T-cell (primary cell): ENCODE measurements around the gene LHFPL3. TPM values are rescaled to one million over a fixed set of nuclear protein-coding genes. Genes with fewer than 3 reads are reported as not detected.
"Not testable (repeated sequence)": the region's sequence is repeated elsewhere in the genome, so short reads cannot be mapped to it uniquely, and the experiment has no call there.

Experiments
- ATAC-seq, 4 experiments: fragments of 200-7000 bp in 3 of 4; fragments of 150-1000 bp in 1 of 4; cut with Tn5 transposase; replicated peaks in 1 of 4; 1 replicate in 3 of 4; 2 replicates in 1 of 4; pipeline ENCODE4 v1.10.0; 2021; ENCODE audit warnings: moderate library complexity in 3 of 4, mild to moderate bottlenecking in 2 of 4, moderate number of reproducible peaks in 1 of 4
- CTCF ChIA-PET, 2 donors: fragments of 300-600 bp; sonication (Branson Sonifier 250); formaldehyde crosslinking; loops; one replicate each; lab custom pipeline; 2022; ENCODE audit warnings: antibody characterized with exemption in 2 of 2; lab: Charles Lee
- POLR2A ChIA-PET, 2 donors: fragments of 300-600 bp; sonication (Branson Sonifier 250); formaldehyde crosslinking; loops; one replicate each; lab custom pipeline; 2022; ENCODE audit warnings: antibody characterized with exemption in 2 of 2; lab: Charles Lee
- DNase-seq, 35 experiments: peaks; one replicate each; pipeline versions ENCODE4 v3.0.0 to v3.0.0-alpha.2; 2013 to 2023
- H3K27ac ChIP-seq: one replicate; pipeline ENCODE4 v1.5.1; 2013; ENCODE audit warnings: low read length
- H3K27me3 ChIP-seq, 2 experiments: replicated peaks in 1 of 2; 1 replicate in 1 of 2; 2 replicates in 1 of 2; pipeline versions ENCODE4 v1.6.1 to v1.7.0; 2013; ENCODE audit warnings: low read length in 1 of 2, mixed read lengths in 1 of 2; ENCODE audit not compliant: control insufficient read depth in 2 of 2, insufficient read depth in 2 of 2; ENCODE audit errors: extremely low read depth in 1 of 2
- H3K36me3 ChIP-seq, 2 donors: 1 replicate in 1 of 2; 2 replicates in 1 of 2; pipeline versions ENCODE4 v1.6.1 to v1.7.0; 2013; ENCODE audit warnings: low read length in 1 of 2; ENCODE audit not compliant: control insufficient read depth in 2 of 2, insufficient read depth in 1 of 2; ENCODE audit errors: extremely low read depth in 1 of 2
- H3K4me1 ChIP-seq, 2 experiments: 1 replicate in 1 of 2; 2 replicates in 1 of 2; pipeline versions ENCODE4 v1.6.1 to v1.7.0; 2013; ENCODE audit warnings: low read length in 2 of 2, mixed read lengths in 1 of 2; ENCODE audit not compliant: insufficient read depth in 2 of 2, control insufficient read depth in 1 of 2; ENCODE audit errors: extremely low read depth in 1 of 2
- H3K4me3 ChIP-seq, 2 donors: 1 replicate in 1 of 2; 2 replicates in 1 of 2; pipeline versions ENCODE4 v1.5.1 to v1.7.0; 2013; ENCODE audit warnings: mild to moderate bottlenecking in 2 of 2, low read length in 1 of 2, moderate library complexity in 1 of 2; ENCODE audit not compliant: control insufficient read depth in 1 of 2; ENCODE audit errors: extremely low read depth in 1 of 2
- H3K9me3 ChIP-seq: 2 replicates; pipeline ENCODE4 v1.7.0; 2013
- H3K27ac Mint-ChIP-seq, 2 donors: one replicate each; pipeline ENCODE4 v1.8.0; 2020 to 2021; ENCODE audit warnings: mild to moderate bottlenecking in 2 of 2, mixed read lengths in 2 of 2
- H3K27me3 Mint-ChIP-seq, 2 donors: one replicate each; pipeline ENCODE4 v1.8.0; 2021 to 2022; ENCODE audit warnings: mixed read lengths in 2 of 2
- H3K36me3 Mint-ChIP-seq: one replicate; pipeline ENCODE4 v1.8.0; 2021; ENCODE audit warnings: mixed read lengths
- H3K4me1 Mint-ChIP-seq, 3 donors: one replicate each; pipeline ENCODE4 v1.8.0; 2020 to 2022; ENCODE audit warnings: mixed read lengths in 3 of 3, mild to moderate bottlenecking in 1 of 3
- H3K4me3 Mint-ChIP-seq, 3 donors: one replicate each; pipeline ENCODE4 v1.8.0; 2020 to 2022; ENCODE audit warnings: mild to moderate bottlenecking in 3 of 3, mixed read lengths in 3 of 3, moderate library complexity in 3 of 3
- H3K9me3 Mint-ChIP-seq, 3 donors: one replicate each; pipeline ENCODE4 v1.8.0; 2020 to 2022; ENCODE audit warnings: mixed read lengths in 3 of 3
- WGBS: methylation state at CpG from one replicate; pipeline ENCODE4 v1.1.5; 2013; ENCODE audit warnings: missing lambda C conversion rate; ENCODE audit not compliant: insufficient coverage; 5-methylcytosine and 5-hydroxymethylcytosine counted together
- total RNA-seq, 35 experiments: library from RNA in 6 of 35; stranded (reverse) in 6 of 35; fragments of 120-200 nt in 1 of 35; gene quantifications; one replicate each; pipeline versions ENCODE4 v1.2.1 to v1.2.4 and lab custom pipeline; 2013 to 2026

The LHFPL3 gene
- total RNA-seq, 5 donors from 2014 or later (not counting 1 experiment from before 2014, with no cell fraction given): not detected

DNA sequence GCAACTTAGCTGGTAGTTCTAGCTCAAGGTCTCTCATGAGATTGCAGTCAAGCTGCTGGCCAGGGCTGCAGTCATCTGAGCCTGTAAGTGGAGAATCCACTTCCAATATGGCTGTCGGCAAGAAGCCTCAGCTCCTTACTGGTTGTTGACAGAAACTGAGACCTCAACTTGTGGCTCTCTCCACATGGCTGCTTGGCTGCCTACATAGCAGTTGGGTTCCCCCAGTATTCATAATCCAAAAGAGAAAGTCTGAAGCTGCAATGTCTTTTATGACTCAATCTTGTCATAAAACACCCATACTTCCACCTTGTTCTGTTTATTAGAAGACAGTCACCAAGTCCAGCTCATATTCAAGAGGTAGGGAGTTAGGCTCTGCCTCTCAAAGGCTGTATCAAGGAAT lies 350.7 kb downstream of the LHFPL3 start:
- no peaks in the 10 kb centered on the region for H3K36me3 Mint-ChIP-seq
- no peak overlapping the region for H3K4me3 ChIP-seq
- H3K27ac Mint-ChIP-seq: no peak overlapping the region
- H3K27me3 Mint-ChIP-seq: peaks cover 9 to 14% of the 10 kb centered on the region in 2 donors
- no peaks in the 10 kb centered on the region for H3K9me3 Mint-ChIP-seq
- CTCF ChIA-PET: no interaction called here
- no peaks in the 10 kb centered on the region for H3K4me1 ChIP-seq
- H3K27ac ChIP-seq: no peak overlapping the region
- no peaks in the 10 kb centered on the region for H3K36me3 ChIP-seq
- H3K9me3 ChIP-seq: no peaks in the 10 kb centered on the region
- no peak for DNase-seq
- WGBS: 100% methylated on average over 1 of the region's 1 CpG
- ATAC-seq: no peak
- H3K27me3 ChIP-seq: no peaks in the 10 kb centered on the region
- H3K4me1 Mint-ChIP-seq: no peaks in the 10 kb centered on the region
- POLR2A ChIA-PET: no interaction called here
- H3K4me3 Mint-ChIP-seq: no peak overlapping the region

DNA sequence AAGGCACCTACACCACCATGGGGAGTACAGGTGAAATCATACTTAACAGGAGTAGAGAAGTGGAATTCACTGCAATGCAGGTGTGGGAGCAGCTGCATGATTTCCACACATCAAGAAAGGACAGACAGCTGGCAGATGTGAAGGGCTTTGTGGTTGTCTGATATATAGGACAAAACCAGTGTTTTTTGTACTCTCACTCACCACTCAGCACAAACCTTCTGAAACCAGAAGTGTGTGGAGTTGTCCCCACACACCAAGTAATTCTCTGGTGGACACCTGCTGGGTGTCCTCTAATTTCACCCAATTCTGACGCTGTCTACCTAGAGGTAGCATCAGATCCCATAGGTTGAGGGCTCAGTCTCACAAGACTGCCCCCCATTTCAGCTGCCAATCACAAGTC lies 357.9 kb downstream of the LHFPL3 start:
- no peaks in the 10 kb centered on the region for H3K9me3 Mint-ChIP-seq
- no peak overlapping the region for H3K4me3 Mint-ChIP-seq
- ChIA-PET POLR2A (no interaction called here), CTCF (no interaction called here)
- Histone ChIP-seq H3K4me1 (no peaks in the 10 kb centered on the region), H3K27me3 (peaks cover 0 to 3% of the 10 kb centered on the region in 2 experiments), H3K36me3 (no peaks in the 10 kb centered on the region), H3K9me3 (no peaks in the 10 kb centered on the region), H3K4me3 (no peak overlapping the region), H3K27ac (no peak overlapping the region)
- no peak for DNase-seq
- no peak for ATAC-seq
- 100% methylated on average over 1 of the region's 1 CpG for WGBS
- H3K27me3 Mint-ChIP-seq: peaks cover 9 to 15% of the 10 kb centered on the region in 2 donors
- no peak overlapping the region for H3K27ac Mint-ChIP-seq
- no peaks in the 10 kb centered on the region for H3K36me3 Mint-ChIP-seq
- no peaks in the 10 kb centered on the region for H3K4me1 Mint-ChIP-seq

DNA sequence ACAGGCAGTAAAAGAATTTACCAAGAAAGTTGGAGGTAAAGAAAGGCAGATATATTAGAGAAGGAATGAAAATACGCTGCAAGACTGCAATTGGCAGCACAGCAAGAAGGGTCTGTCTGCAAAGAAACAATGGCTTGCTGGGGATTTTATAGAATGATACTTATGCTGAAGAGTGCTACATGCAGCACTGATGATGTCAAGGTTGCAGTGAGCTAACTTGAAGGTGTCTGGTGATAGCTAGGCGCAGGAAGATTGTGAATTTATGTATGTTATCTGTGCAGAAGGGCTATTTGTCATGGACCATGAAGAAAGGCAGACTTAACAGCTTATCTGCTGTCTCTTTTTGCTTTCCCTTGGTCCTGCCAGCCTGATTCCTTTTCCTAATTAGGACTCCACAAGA lies 366.3 kb downstream of the LHFPL3 start:
- H3K4me1 ChIP-seq: no peaks in the 10 kb centered on the region
- H3K27ac Mint-ChIP-seq: no peak overlapping the region
- ChIA-PET POLR2A (no interaction called here), CTCF (no interaction called here)
- H3K4me3 ChIP-seq: no peak overlapping the region
- ATAC-seq (no peak), DNase-seq (no peak)
- H3K27me3 Mint-ChIP-seq: peaks cover 0 to 6% of the 10 kb centered on the region in 2 donors
- no peak overlapping the region for H3K27ac ChIP-seq
- 76% methylated on average over 1 of the region's 2 CpGs for WGBS
- no peak overlapping the region for H3K4me3 Mint-ChIP-seq
- no peaks in the 10 kb centered on the region for H3K36me3 ChIP-seq
- H3K9me3 ChIP-seq: no peaks in the 10 kb centered on the region
- peaks cover 0 to 15% (median 3%) of the 10 kb centered on the region in 3 donors for H3K9me3 Mint-ChIP-seq
- H3K36me3 Mint-ChIP-seq: no peaks in the 10 kb centered on the region
- no peaks in the 10 kb centered on the region for H3K27me3 ChIP-seq
- H3K4me1 Mint-ChIP-seq: no peaks in the 10 kb centered on the region

DNA sequence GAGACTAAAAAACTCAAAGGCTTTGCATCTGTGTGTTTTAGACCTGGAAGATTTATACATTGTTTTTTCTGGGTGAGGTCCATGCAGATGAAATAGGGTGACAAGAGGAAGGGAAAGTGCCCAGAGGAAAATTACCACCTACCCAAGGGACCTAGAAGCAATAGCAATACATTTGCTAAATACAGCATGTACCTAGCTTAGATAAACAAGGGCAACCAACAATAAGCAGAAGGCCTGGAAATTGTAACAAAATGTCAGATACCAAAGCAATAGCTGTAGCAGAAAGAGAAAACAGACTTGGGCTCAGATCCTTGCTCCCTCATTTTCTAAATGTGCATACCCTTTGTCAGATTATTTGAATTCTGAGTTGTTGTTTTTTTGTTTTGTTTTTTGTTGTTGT lies 367.2 kb downstream of the LHFPL3 start:
- H3K27ac Mint-ChIP-seq: no peak overlapping the region
- POLR2A ChIA-PET: no interaction called here

DNA sequence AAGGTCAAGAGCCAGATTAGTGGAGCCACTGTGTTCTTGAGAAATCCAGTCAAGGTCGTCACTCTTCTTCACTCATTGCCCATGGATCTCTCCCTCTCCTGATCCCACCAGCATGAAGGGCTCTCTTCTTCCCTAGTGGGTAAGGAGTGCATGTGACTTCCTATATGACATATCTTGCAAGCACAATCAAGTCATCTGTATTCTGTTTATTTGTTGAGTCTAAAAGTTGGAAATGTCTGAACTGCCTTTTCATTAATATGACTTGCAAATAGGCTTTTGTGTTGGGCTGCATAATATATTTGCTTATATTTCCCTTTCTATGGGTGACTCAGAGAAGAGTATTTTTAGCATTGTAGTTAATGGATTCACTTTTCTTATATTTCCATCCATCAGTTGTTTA lies 371.9 kb downstream of the LHFPL3 start:
- H3K36me3 Mint-ChIP-seq: no peaks in the 10 kb centered on the region
- Histone ChIP-seq H3K27ac (no peak overlapping the region), H3K4me3 (no peak overlapping the region), H3K27me3 (no peaks in the 10 kb centered on the region), H3K4me1 (no peaks in the 10 kb centered on the region), H3K36me3 (no peaks in the 10 kb centered on the region), H3K9me3 (no peaks in the 10 kb centered on the region)
- CTCF ChIA-PET: no interaction called here
- H3K4me1 Mint-ChIP-seq: no peaks in the 10 kb centered on the region
- WGBS: no CpG with 5 or more reads among the region's 1 CpG
- POLR2A ChIA-PET: no interaction called here
- peaks cover 0 to 10% (median 3%) of the 10 kb centered on the region in 3 donors for H3K9me3 Mint-ChIP-seq
- no peak overlapping the region for H3K27ac Mint-ChIP-seq
- H3K4me3 Mint-ChIP-seq: no peak overlapping the region
- ATAC-seq (no peak), DNase-seq (no peak)
- peaks cover 0 to 7% of the 10 kb centered on the region in 2 donors for H3K27me3 Mint-ChIP-seq

More for the DNA sequence above, 367.2 kb downstream of the LHFPL3 start:
- CTCF ChIA-PET: no interaction called here
- Histone ChIP-seq H3K4me3 (no peak overlapping the region), H3K27me3 (no peaks in the 10 kb centered on the region), H3K27ac (no peak overlapping the region), H3K4me1 (no peaks in the 10 kb centered on the region), H3K36me3 (no peaks in the 10 kb centered on the region), H3K9me3 (no peaks in the 10 kb centered on the region)
- Mint-ChIP-seq H3K4me3 (no peak overlapping the region), H3K9me3 (peaks cover 0 to 19% (median 3%) of the 10 kb centered on the region in 3 donors), H3K27me3 (peaks cover 0 to 3% of the 10 kb centered on the region in 2 donors), H3K36me3 (no peaks in the 10 kb centered on the region), H3K4me1 (no peaks in the 10 kb centered on the region)
- no peak for ATAC-seq
- DNase-seq: no peak

DNA sequence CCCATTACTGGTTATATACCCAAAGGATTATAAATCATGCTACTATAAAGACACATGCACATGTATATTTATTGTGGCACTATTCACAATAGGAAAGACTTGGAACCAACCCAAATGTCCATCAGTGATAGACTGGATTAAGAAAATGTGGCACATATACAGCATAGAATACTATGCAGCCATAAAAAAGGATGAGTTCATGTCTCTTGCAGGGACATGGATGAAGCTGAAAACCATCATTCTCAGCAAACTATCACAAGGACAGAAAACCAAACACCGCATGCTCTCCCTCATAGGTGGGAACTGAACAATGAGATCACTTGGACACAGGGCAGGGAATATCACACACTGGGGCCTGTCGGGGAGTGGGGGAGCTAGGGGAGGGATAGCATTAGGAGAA lies 392.6 kb downstream of the LHFPL3 start:
- H3K27ac Mint-ChIP-seq, H3K9me3 ChIP-seq, H3K4me1 Mint-ChIP-seq, H3K9me3 Mint-ChIP-seq, H3K27me3 Mint-ChIP-seq, POLR2A ChIA-PET, H3K4me3 ChIP-seq, ATAC-seq, DNase-seq, H3K27ac ChIP-seq, H3K4me1 ChIP-seq, CTCF ChIA-PET, H3K36me3 ChIP-seq, H3K27me3 ChIP-seq, H3K4me3 Mint-ChIP-seq, H3K36me3 Mint-ChIP-seq: not testable (repeated sequence)
- no CpG with 5 or more reads among the region's 2 CpGs for WGBS

DNA sequence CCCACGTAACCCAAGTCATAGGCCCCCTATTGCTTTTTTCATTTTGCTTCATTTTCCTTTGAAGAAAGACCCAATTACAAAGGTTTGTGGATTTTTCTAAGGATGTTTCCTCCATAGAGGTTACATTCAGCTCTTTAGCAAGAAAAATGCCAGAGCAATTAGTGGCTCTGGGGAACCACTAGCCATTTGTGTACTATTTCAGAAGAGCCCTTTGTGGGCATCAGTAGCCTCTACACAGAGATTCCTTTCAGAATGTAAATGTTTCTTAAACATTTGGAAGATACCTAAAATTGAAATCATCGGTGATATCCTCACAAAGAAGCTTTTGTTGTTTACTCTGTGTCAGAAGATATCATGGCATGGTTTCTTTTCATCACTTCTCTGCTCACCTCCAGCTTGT lies 394.6 kb downstream of the LHFPL3 start:
- ATAC-seq (no peak), DNase-seq (no peak)
- no peaks in the 10 kb centered on the region for H3K36me3 Mint-ChIP-seq
- Histone ChIP-seq H3K36me3 (no peaks in the 10 kb centered on the region), H3K27ac (no peak overlapping the region), H3K27me3 (no peaks in the 10 kb centered on the region), H3K9me3 (no peaks in the 10 kb centered on the region), H3K4me3 (no peak overlapping the region), H3K4me1 (no peaks in the 10 kb centered on the region)
- ChIA-PET CTCF (no interaction called here), POLR2A (interaction anchor here in 1 of 2 donors (0.6 kb wide), 1 partner anchor 21 kb away, joined by 3 read pairs; no protein-coding TSS in a partner anchor)
- H3K27me3 Mint-ChIP-seq: peaks cover 0 to 4% of the 10 kb centered on the region in 2 donors
- H3K27ac Mint-ChIP-seq: no peak overlapping the region
- WGBS: no CpG with 5 or more reads among the region's 2 CpGs
- H3K4me1 Mint-ChIP-seq: no peaks in the 10 kb centered on the region
- no peaks in the 10 kb centered on the region for H3K9me3 Mint-ChIP-seq
- no peak overlapping the region for H3K4me3 Mint-ChIP-seq
